Mesodermal cell (in vitro differentiated cells): ENCODE measurements around the gene CSNK1G1.

Source experiments
- H3K27ac ChIP-seq: 2 replicates; pipeline ENCODE4 v1.7.0; 2013; ENCODE audit warnings: mild to moderate bottlenecking, low read depth, low read length, moderate library complexity; ENCODE audit not compliant: severe bottlenecking
- H3K36me3 ChIP-seq: 2 replicates; pipeline ENCODE4 v1.7.1; 2013; ENCODE audit warnings: mild to moderate bottlenecking, low read length, moderate library complexity; ENCODE audit not compliant: control insufficient read depth, insufficient read depth
- H3K4me1 ChIP-seq: one replicate; pipeline ENCODE4 v1.7.1; 2013; ENCODE audit warnings: mild to moderate bottlenecking, low read length; ENCODE audit not compliant: insufficient read depth, control insufficient read depth, poor library complexity, severe bottlenecking
- H3K4me3 ChIP-seq: 2 replicates; pipeline ENCODE4 v1.7.0; 2013; ENCODE audit warnings: low read length, control low read depth, mild to moderate bottlenecking; ENCODE audit not compliant: insufficient read depth, poor library complexity, severe bottlenecking; ENCODE audit errors: extremely low read depth
- H3K9me3 ChIP-seq: 2 replicates; pipeline ENCODE4 v1.7.1; 2013; ENCODE audit warnings: mild to moderate bottlenecking, low read length, moderate library complexity; ENCODE audit not compliant: control insufficient read depth
- WGBS, 2 experiments: methylation state at CpG; one replicate each; pipeline ENCODE4 v1.1.5; 2013; ENCODE audit warnings: missing lambda C conversion rate in 2 of 2; ENCODE audit not compliant: insufficient coverage in 2 of 2; 5-methylcytosine and 5-hydroxymethylcytosine counted together

The CSNK1G1 gene

GRCh38 chr15:64163659-64164362 lies 192.2 kb downstream of the CSNK1G1 start:
- Histone ChIP-seq H3K9me3 (no peaks in the 10 kb centered on the region), H3K4me3 (peak overlapping the region; percentile 80), H3K27ac (peak overlapping the region; percentile 62), H3K4me1 (peaks cover 20% of the 10 kb centered on the region), H3K36me3 (peaks cover 32% of the 10 kb centered on the region)
- WGBS, 2 experiments: 72 to 76% methylated on average over 10 to 11 of the region's 14 CpGs

DNA sequence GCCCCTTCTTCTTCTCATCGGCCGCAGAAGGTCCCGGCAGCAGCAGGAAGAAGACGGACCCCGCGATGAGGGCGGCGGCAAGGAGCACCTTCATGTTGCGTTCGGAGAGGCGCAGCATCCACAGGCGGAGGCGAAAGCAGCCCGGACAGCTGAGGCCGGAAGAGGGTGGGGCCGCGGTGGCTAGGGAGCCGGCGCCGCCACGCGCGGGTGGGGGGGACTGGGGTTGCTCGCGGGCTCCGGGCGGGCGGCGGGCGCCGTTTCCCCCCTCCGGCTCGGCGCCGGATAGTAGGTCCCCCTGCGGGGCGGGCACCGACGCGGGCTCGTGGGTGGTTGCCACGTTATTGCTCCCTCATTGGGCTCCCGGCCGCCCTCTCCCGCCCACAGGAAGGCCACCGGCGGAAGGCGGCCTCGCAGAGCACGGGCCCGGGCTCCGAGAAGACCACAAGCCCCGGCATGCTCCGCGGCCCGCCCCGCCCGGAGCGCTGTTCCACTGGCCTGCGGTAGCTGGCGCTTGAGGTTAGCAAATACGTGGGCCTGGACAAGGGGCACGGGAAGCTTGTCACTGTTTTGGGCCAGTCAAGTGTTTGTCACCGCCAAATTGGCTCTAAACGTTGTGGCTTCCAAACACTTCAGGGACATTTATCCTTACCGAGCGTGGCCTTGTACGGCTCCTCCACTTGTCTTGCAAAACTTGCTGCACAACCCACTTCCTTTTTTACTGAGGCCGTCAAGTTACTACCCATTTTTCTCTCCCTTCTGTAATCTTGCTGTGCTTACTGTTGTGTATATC lies 192.9 kb downstream of the CSNK1G1 start, which contains the start of gene PPIB:
Gene PPIB (minus strand): TSS at position 154 of the 790 bp plus-strand sequence. CDS start 36 bp downstream, at position 118.
- peak within 1 kb of the TSS; percentile 91 for H3K27ac ChIP-seq
- H3K4me1 ChIP-seq: peaks cover 20% of the 10 kb centered on the region
- 2% methylated on average over 45 to 52 of the region's 69 CpGs for WGBS, 2 experiments
- H3K36me3 ChIP-seq: peaks cover 40% of the 10 kb centered on the region
- no peaks in the 10 kb centered on the region for H3K9me3 ChIP-seq
- peak within 1 kb of the TSS; percentile 80 for H3K4me3 ChIP-seq

DNA sequence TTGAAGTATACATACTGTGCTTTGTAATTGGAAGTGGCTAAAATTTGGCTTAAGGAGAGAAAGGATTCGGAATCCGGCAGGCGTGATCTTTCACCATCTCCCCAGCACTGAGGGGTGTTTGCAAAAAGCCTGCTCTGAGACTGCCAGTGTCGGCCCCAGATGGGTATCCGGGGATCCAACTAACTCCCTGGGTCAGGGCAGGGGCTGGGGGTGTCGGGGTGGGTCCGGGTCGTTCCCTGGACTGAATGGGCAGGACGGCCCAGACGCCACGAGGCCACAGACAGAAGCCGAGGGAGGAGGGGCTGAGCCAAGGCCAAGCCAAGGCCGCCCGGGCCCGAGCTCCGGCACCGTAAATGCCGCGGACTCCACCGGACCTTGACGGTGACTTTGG lies 193.5 kb downstream of the CSNK1G1 start:
- Histone ChIP-seq H3K4me3 (peak overlapping the region; percentile 80), H3K9me3 (no peaks in the 10 kb centered on the region), H3K36me3 (peaks cover 46% of the 10 kb centered on the region), H3K4me1 (peaks cover 20% of the 10 kb centered on the region), H3K27ac (peak overlapping the region; percentile 91)
- WGBS, 2 experiments: 1 to 3% methylated on average over 18 to 20 of the region's 21 CpGs

- H3K36me3 ChIP-seq: peaks cover 52% of the 10 kb centered on the region
- H3K9me3 ChIP-seq: no peaks in the 10 kb centered on the region
- H3K4me3 ChIP-seq: peak overlapping the region; percentile 80
- WGBS, 2 experiments: 79 to 88% methylated on average over 6 to 7 of the region's 12 CpGs
- H3K27ac ChIP-seq: peak overlapping the region; percentile 91
- peaks cover 20% of the 10 kb centered on the region for H3K4me1 ChIP-seq
Observed at GRCh38 chr15:64161688-64162477, 194.1 kb downstream of the CSNK1G1 start.

DNA sequence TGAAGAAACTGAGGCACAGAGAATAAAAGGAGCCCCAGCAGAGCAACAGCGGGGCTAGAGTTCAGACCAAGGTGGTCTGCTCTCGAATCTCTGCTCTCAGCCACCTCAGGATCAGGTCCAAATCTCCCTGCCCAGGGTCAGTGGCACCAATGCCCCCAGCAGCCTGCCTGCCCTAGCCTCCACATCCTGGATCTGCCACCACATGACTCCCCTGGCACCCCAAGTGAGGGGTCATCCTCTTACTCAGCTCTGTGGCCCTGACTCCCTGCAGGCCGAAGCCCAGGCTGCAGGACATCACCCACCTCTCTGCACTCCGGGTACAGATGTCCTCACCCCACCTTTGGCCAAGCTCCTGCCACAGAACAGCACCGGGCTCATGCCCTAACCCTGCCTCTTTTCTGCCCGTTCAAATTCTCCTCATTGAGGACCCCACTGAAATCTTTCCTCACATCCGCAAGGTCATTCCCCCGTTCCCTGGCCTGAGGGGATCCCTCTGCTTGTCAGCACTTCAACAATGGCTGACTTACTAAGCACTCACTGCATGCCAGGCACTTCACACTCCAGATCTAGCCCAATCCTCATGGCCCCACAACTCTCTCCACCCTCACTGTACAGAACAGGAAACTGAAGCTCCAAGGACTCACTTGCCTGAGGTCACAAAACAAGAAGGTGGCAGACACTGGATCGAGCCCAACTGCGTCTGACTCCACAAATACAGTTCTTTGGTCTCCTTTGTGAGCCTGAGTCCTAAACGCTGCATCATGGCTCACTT lies 197.4 kb downstream of the CSNK1G1 start:
- no peak overlapping the region for H3K4me3 ChIP-seq
- H3K4me1 ChIP-seq: peaks cover 16% of the 10 kb centered on the region
- H3K27ac ChIP-seq: no peak overlapping the region
- H3K9me3 ChIP-seq: no peaks in the 10 kb centered on the region
- peaks cover 72% of the 10 kb centered on the region for H3K36me3 ChIP-seq
- 91 to 93% methylated on average over 11 of the region's 11 CpGs for WGBS, 2 experiments

DNA sequence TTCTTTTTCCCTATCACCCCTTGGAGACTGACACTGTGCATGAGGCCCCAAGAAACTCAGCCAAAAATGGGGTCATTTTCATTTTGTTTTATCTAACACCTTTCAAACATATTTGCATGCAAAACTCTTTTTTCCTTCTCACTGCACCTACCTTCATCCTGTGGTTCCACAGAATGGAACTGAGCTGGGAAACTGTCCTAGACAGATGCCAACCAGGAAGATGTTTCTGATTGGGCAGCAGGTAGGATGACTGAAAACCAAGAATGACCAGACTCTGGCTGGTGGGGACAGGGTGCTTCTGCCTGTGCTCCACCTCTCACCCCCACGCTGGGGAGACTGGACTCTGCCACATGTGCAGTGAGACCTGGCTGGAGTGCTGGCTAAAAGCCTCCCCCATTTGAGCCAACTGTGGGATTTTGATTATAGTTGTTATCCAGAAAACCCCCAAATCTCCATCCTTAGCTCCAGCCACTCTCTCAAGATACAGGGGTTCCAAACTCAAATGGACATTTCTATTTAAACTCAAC lies 198.3 kb downstream of the CSNK1G1 start:
- Histone ChIP-seq H3K27ac (no peak overlapping the region), H3K4me1 (peaks cover 21% of the 10 kb centered on the region), H3K36me3 (peaks cover 72% of the 10 kb centered on the region), H3K4me3 (no peak overlapping the region), H3K9me3 (no peaks in the 10 kb centered on the region)
- 100% methylated on average over 1 of the region's 1 CpG; no CpG with 5 or more reads in 1 of the 2 experiments for WGBS, 2 experiments

GRCh38 chr15:64156652-64157331 lies 199.2 kb downstream of the CSNK1G1 start:
- WGBS, 2 experiments: 95 to 97% methylated on average over 16 of the region's 16 CpGs
- no peak overlapping the region for H3K27ac ChIP-seq
- H3K36me3 ChIP-seq: peaks cover 69% of the 10 kb centered on the region
- peaks cover 21% of the 10 kb centered on the region for H3K4me1 ChIP-seq
- H3K4me3 ChIP-seq: no peak overlapping the region
- H3K9me3 ChIP-seq: no peaks in the 10 kb centered on the region

- H3K27ac ChIP-seq: no peak overlapping the region
- WGBS, 2 experiments: 97% methylated on average over 13 of the region's 15 CpGs
- no peak overlapping the region for H3K4me3 ChIP-seq
- peaks cover 62% of the 10 kb centered on the region for H3K36me3 ChIP-seq
- H3K9me3 ChIP-seq: no peaks in the 10 kb centered on the region
- H3K4me1 ChIP-seq: peaks cover 17% of the 10 kb centered on the region
Observed at GRCh38 chr15:64155802-64156651, 199.9 kb downstream of the CSNK1G1 start.
